HG02610 (cell line): ENCODE data around the gene P2RX7.
A peak's percentile ranks its signal among the peaks of the same experiment; 100 is the strongest.
"Not testable (repeated sequence)": the region's sequence is repeated elsewhere in the genome, so short reads cannot be mapped to it uniquely, and the experiment has no call there.

Experiments
- ATAC-seq: cut with Tn5 transposase; IDR thresholded peaks from one replicate; pipeline ENCODE4 v1.9.1; 2021; ENCODE audit warnings: mild to moderate bottlenecking, moderate library complexity; ENCODE audit not compliant: unreplicated experiment

P2RX7 gene

DNA sequence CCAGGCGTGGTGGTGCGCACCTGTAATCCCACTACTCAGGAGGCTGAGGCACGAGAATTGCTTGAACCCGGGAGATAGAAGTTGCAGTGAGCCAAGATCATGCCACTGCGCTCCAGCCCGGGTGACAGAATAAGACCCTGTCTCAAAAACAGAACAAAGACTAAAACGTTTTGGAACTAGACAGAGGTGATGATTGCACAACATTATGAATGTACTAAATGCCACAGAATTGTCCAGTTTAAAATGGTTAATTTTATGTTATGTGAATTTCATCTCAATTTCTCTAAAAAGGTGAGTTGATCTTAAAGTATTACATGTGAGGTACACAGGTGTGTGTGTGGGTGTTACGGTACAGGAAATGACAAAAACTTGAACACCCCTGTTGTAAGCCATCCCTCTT, 93.7 kb downstream of the P2RX7 start:
- ATAC-seq = no peak

- ATAC-seq = not testable (repeated sequence)
These were observed 94.2 kb downstream of the P2RX7 start for GRCh38 chr12:121226871-121227270.

DNA sequence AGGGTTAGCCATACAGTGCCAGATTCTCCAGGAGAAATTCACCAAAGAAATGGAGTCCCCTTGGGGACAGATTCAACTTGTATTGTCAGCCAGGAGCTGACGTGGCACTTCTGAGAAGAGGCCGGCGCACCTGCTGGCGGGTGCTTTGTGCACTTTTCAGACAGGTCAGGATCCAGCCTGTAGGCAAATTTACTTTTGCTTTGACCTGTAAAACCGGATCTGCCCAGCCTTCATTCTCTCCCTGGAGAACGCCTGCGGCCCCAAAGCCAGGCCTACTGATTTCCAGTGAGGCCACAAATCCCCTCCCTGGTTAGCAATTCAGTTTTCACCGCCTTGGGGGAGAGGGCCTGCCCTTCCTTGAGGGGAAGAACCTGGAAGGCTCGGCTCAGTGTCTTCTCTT, 94.6 kb downstream of the P2RX7 start:
- peak; percentile 57 for ATAC-seq

DNA sequence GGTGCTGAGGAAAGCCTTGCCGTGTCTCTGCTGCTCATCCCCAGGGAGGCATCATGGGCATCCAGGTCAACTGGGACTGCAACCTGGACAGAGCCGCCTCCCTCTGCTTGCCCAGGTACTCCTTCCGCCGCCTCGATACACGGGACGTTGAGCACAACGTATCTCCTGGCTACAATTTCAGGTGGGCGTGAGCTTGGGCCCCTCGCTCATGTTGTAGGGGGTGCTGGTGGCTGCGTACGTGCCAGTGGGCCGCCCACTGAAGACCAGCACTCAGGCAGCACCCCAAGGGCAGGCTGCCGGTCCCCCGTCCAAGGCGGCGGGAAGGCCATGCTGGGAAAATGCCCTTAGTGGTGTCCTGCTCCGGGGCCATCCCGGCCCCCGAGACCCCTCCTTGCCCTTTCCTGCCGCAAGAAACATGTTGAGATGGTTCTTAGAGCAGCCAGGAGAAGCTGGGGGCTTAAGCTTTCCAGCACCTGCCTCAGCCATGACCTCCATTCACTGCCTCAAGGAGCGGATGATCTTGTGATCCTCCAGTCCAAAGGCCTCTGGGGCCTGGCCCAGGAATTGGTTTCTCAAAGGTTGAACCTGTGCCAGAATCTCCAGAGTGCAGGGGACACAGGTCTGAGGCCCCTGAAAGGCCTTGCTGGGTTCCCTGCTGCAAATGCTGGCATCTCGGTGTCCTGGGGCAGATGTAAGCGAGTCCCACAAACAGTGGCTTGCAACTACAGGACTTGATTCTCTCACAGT, 96.4 kb downstream of the P2RX7 start:
- no peak for ATAC-seq

DNA sequence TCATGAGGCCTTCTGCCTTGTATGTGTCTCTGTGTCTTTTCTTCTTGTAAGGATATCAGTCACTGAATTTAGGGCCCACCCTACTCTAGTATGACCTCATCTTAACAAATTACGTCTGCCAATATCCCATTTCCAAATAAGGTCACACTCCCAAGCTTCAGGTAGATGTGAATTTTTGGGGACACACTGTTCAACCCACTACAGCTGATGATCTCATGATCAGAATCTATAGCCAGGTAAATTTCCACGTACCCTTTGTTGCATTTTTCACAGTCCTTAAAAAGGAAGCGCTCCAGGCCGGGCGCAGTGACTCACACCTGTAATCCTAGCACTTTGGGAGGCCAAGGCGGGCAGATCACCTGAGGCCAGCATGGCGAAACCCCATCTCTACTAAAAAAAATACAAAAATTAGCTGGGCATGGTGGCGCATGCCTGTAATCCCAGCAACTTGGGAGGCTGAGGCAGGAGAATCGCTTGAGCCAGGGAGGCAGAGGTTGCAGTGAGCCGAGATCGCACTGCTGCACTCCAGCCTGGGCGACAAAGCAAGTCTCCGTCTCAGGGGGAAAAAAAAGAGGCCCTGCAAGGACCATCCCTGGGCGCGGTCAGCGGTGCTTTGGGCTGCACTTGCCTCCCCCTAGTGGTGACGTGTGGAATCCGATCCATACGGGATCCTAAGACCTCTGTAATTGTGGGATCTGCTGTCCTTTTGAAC, 97.3 kb downstream of the P2RX7 start:
- not testable (repeated sequence) for ATAC-seq

- ATAC-seq = no peak
These were observed 97.8 kb downstream of the P2RX7 start for GRCh38 chr12:121230538-121230907.

GRCh38 chr12:121232163-121232562, 99.5 kb downstream of the P2RX7 start:
- no peak for ATAC-seq

- no peak for ATAC-seq
These were observed 100.4 kb downstream of the P2RX7 start for GRCh38 chr12:121232977-121233627.

DNA sequence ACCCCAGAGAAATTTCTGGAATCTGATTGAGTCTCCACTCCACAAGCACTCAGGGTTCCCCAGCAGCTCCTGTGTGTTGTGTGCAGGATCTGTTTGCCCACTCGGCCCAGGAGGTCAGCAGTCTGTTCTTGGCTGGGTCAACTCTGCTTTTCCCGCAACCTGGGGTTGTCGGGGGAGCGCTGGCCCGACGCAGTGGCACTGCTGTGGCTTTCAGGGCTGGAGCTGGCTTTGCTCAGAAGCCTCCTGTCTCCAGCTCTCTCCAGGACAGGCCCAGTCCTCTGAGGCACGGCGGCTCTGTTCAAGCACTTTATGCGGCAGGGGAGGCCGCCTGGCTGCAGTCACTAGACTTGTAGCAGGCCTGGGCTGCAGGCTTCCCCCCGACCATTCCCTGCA, 100.9 kb downstream of the P2RX7 start:
- ATAC-seq = no peak

- no peak for ATAC-seq
These were observed 104.1 kb downstream of the P2RX7 start for GRCh38 chr12:121236776-121237175.

DNA sequence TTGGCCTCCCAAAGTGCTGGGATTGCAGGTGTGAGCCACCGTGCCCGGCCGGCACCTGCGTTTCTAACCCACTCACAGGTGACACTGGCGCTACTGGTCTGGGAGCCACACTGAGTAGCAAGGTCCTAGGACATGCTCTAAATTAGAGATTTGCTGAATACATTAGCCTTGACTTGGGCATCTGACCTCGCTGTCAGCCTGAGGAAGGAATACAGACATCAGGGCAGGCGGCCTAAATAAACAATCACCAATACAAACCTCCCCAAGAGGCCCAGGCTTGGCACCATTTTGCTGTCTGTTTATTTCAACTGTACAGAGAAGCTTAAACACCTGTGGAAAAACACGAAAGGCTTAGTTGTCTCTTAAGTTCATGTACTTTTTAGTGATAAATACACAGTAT, 104.7 kb downstream of the P2RX7 start:
- ATAC-seq = no peak
